ENCODE measurements around the gene FBRSL1.

GRCh38 chr12:132452596-132453350 lies 37.2 kb upstream of the FBRSL1 start:
- TF ChIP-seq CTCF (IDR thresholded peaks at IDR 0.05) (no peak), POLR2A (IDR thresholded peaks at IDR 0.05) (no peak)

All from heart left ventricle (tissue), 13 donors.